HT-29 (cell line): ENCODE results near the gene VAMP1. TPM values are rescaled to one million over a fixed set of nuclear protein-coding genes. Genes with fewer than 3 reads are reported as not detected.
A peak's percentile ranks its signal among the peaks of the same experiment; 100 is the strongest.

Experiments
- DNase-seq: peaks from one replicate; pipeline ENCODE4 v3.0.0-alpha.2; 2015; ENCODE audit warnings: low spot score
- total RNA-seq: library from RNA; depleted of rRNA; stranded (reverse); fragments of >200 nt; shearing (Covaris generic); gene quantifications from 2 replicates; pipeline ENCODE4 v1.2.3, GENCODE V29; 2014; rRNA removed

The VAMP1 gene
- total RNA-seq, 1 experiment from 2014 or later, result 23.0 TPM

DNA sequence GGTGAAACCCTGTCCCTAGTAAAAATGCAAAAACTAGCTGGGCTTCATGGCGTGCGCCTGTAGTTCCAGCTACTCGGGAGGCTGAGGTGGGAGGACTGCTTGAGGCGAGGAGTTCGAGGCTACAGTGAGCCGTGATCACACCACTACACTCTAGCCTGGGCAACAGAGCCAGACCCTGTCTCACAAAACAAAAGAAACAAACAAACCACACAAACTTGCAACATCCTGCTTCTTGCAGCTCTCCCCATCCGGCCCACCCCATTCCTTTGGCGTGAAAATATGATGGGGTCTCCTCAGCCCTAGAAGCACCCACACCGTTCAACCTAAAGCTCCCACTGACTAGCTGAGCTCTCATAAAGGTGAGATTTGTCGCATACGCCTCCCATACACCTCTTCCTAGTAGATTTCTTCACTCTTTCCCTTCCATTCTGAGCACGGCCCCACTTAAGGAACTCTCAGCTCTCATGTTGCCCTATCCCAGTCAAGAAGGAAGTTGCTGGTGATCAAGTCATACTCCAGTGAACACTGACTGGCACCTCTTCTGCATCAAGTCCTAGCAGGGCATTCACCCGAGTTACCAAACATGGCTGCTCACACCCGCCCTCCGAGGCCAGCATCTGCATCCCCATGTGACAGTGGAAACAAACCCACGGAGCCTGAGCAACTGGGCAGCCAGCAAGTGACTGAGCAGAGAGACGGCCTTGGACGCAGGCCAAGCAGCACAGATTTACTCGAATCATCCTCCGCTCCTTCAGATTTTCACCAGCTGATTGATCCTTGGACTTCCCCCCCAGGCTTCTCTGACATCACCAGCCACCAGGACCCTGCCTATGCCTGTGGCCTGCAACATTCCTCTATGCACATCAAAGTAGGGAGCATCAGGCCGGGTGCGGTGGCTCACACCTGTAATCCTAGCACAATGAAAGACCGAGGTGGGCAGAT lies 44.6 kb downstream of the VAMP1 start:
- DNase-seq, result no peak

DNA sequence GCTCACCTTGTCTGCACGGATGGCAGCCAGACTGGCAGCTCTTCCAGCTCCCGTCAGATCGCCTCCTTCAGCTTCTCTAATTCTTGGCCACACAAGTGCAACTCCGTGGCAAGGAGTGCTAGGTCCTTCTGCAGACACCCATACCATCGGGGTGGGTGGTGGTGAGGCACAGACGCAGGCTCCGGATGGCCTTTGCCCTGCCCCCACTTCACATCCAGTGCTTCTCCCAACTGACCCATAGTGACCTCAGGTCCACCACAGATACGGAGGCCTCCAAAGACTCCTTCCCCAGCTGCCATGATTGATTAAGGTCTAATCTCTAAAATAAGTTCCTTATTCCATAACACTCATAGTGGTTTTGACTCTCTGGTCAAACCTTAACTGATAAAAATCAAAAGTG lies 45.6 kb downstream of the VAMP1 start:
- no peak for DNase-seq

DNA sequence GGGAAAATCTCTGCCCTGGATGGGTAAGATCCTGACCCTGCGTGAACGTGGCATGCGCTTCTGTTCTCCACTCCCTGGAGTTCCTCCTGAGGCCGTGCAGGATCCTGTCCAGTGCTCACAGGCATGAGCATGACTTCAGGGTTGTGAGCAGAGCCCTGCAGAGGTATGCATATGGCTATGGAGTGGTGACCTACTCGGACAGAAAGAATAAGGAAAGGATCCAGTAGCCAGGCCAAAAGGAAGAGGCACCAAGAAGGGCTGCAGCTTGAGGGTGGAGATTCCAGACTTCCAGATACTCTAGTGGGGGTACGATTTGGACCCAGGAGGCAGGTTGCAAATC lies 46.5 kb downstream of the VAMP1 start:
- DNase-seq, result no peak

DNA sequence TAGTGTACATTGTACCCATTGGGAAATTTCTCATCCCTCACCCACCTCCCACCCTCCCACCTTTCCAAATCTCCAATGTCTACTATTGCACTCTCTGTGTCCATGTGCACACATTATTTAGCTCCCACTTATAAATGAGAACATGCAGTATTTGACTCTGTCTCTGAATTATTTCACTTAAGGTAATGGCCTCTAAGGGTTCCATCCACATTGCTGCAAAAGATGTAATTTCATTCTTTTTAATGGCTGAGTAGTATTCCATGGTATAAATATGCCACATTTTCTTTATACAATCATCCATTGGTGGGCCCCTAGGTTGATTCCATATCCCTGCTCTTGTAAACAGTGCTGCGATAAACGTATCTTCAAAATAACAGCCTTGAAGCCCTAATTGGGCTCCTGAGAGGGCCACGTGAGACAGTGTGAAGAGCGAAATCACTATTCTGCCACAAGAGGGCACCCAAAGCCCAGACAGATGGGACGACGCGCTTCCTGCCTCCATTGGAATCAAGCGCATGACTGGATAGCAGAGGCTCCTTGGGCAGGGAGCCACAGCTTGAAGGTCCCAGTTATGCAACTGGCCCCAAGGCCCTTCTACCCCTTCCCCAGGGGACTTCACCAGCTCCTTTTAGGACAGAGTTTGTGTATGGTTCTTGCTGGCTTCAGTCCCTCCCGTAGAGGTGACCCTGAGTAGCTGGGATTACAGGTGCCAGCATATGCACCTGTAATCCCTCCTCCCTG lies 47.0 kb downstream of the VAMP1 start:
- peak; percentile 97 for DNase-seq

DNA sequence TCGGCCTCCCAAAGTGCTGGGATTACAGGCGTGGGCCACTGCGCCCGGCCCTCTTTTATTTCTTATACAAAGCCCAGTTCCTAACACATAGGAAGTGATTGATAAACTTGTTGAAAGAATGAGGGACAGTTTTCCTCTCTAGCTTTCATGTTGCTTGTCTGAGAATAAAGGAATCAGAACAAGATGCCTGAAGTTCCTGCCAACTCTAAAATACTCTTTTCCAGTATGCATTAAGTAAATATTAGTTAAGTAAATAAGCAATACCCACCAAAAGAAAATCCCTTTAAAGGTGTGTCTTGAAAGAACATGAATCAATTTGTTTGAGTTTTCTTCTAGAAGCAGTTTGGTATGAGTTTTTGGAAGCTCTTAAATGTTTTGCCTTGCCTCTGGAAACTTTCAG lies 50.1 kb downstream of the VAMP1 start:
- no peak for DNase-seq

- DNase-seq, result no peak
These were observed 51.7 kb downstream of the VAMP1 start for GRCh38 chr12:6418796-6419195.

DNA sequence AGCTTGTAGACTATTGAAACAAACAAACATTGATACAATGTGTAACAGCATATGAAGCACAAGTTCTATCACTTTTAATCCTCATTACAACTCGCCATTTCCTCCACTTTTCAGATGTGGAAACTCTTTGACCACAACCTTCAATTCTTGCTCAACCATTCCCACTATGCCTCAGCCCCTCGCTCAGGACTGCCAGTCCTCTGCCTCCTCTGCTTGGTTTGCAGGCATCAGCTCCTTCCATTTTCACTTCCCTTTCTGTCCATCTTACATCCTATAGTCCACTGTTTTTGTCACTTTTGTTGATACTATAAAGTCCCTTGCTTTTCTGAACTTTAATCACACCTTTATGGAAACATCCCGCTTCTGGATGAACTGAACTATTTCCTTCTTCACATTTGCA lies 53.9 kb downstream of the VAMP1 start:
- DNase-seq, result no peak

Other genes starting within 250 kb of the VAMP1 start
- 90.1 and 94.8 TPM in 2 replicates for gene PLEKHG6, start 160.0 kb downstream of the VAMP1 start, total RNA-seq
- gene TNFRSF1A, start 128.6 kb downstream of the VAMP1 start, total RNA-seq, result 91.9 and 94.5 TPM in 2 replicates
- 161 and 221 TPM in 2 replicates for gene SCNN1A, start 95.1 kb downstream of the VAMP1 start, total RNA-seq
- 176 and 234 TPM in 2 replicates for gene LTBR, start 86.5 kb downstream of the VAMP1 start, total RNA-seq
- 0.23 TPM in 1 of 2 replicates, not detected in the other for gene CD27, start 25.7 kb downstream of the VAMP1 start, total RNA-seq
- gene TAPBPL, start 18.6 kb downstream of the VAMP1 start, total RNA-seq, result 9.6 and 11.0 TPM in 2 replicates
- gene MRPL51, start 22.6 kb upstream of the VAMP1 start, total RNA-seq, result 144 and 147 TPM in 2 replicates
- gene NCAPD2, start 23.4 kb upstream of the VAMP1 start, total RNA-seq, result 115 and 141 TPM in 2 replicates
- 6,490 and 6,870 TPM in 2 replicates for gene GAPDH, start 63.8 kb upstream of the VAMP1 start, total RNA-seq
- 0.37 and 0.41 TPM in 2 replicates for gene IFFO1, start 85.4 kb upstream of the VAMP1 start, total RNA-seq
- gene NOP2, start 97.6 kb upstream of the VAMP1 start, total RNA-seq, result 73.5 and 74.9 TPM in 2 replicates
- 253 and 269 TPM in 2 replicates for gene CHD4, start 136.7 kb upstream of the VAMP1 start, total RNA-seq
- 0.03 TPM in 1 of 2 replicates, not detected in the other for gene LPAR5, start 165.3 kb upstream of the VAMP1 start, total RNA-seq
- 0.31 TPM in 1 of 2 replicates, not detected in the other for gene ACRBP, start 176.8 kb upstream of the VAMP1 start, total RNA-seq
- gene ING4, start 192.4 kb upstream of the VAMP1 start, total RNA-seq, result 25.1 and 27.4 TPM in 2 replicates
- 23.9 and 42.5 TPM in 2 replicates for gene ZNF384, start 218.7 kb upstream of the VAMP1 start, total RNA-seq
- not detected in 2 replicates for gene PIANP, start 230.1 kb upstream of the VAMP1 start, total RNA-seq